Stimulated activated CD8-positive, alpha-beta memory T cell treated with anti-CD3 and anti-CD28 coated beads, Interleukin-4, amount 100 ng/mL, for 4 hours (primary cell): ENCODE results near the gene LRFN2.

ENCODE experiments used
- DNase-seq, 2 donors: peaks; one replicate each; pipeline ENCODE4 v3.0.0-alpha.2; 2020; ENCODE audit warnings: low read depth in 2 of 2, low spot score in 1 of 2

Gene LRFN2

DNA sequence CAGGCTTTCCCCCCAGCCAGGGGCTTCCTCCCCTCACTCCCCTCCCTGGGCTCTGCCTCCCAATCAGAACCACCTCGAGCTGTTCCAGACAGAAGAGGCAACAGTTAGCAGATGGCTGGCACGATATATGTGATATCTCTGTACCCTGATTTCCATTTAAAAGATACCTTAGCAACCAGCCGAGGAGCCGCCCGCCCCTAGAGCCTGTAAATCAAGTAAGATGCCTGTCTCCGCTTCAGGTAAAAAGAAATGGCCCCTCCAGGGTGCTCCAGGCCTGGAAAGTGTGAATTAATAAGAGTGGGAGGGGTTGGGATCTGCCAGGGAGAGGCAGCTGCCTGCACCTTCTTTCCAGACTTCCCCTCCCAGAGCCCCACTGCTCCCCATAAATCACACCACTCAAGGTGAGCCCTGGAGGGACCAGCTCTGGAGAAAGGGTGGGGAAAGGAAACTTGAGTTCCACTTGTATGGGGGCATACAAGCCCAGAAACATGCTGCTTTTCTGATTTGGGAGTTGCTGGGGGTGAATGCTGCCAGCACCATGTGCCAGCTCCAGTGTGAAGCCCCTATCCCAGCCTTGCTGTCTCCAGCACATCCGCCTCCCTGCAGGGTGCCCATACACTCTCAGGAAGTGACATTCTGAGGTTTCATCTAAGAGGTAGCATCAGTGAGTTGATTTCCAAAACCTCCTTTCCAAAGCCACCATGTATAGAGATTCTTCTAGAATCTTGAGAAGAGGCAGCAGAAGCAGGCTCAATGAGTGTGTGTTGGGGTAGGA lies 148.0 kb downstream of the LRFN2 start:
- DNase-seq: no peak

GRCh38 chr6:40438246-40438887 lies 148.8 kb downstream of the LRFN2 start:
- no peak for DNase-seq

DNA sequence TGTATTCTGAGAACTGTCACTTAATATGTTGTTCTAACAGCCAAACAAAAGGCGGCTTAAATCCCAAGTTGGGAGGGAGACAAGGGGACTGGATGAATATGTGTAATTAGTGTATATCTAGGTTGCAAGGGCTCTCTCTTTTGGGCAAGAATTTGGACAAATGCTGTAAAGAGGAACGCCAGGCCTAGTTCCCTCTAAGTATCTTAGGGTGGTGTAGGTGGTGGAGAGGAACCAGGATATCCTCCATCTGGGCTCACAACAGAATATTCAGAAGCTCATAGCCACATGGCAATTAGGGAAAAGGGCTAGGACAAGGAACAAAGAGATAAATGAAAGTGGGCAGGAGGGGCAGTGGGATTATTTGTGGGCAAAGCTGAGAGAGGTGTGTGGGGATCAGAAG lies 149.5 kb downstream of the LRFN2 start:
- DNase-seq: no peak

- DNase-seq: no peak
These were observed 150.2 kb downstream of the LRFN2 start for GRCh38 chr6:40436685-40437604.

GRCh38 chr6:40432982-40433381 lies 154.2 kb downstream of the LRFN2 start:
- DNase-seq: no peak

DNA sequence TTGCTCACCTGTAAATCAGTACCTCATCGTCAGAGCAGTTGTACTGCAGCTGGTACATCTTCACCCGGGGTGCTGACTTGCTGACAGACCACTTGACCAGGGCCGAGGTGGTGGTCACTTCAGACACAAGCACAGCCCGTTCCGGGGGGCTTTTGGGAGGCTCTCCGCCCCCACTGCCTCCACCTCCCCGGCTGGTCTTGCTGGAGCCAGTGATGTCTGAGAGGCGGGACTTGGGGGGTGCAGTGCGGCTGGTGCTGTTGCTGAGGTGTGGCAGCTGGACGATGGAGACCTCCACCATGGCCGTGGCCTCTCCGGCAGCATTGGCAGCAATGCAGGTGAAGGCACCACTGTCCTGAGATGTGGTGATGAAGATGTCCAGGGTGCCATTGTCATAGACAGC lies 155.5 kb downstream of the LRFN2 start:
- DNase-seq: no peak

DNA sequence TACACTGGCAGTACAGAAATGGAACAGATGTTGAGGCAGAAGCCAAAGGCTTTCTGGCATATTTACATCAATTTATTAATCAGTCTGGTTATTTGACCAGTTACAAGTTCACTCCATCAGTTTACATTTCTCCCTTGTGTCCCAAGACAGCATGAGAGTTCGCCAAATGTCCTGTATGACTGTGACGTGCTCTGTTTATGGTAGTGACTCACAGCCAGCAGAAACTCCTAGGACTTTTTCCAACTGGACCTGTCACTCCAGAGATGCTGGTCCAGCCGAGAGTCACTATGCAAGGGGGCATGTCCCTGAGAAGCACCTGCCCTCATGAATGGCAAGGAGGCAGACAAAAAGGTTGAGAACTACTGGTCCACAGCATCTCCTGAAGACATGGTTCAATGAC lies 160.0 kb downstream of the LRFN2 start:
- DNase-seq: no peak

DNA sequence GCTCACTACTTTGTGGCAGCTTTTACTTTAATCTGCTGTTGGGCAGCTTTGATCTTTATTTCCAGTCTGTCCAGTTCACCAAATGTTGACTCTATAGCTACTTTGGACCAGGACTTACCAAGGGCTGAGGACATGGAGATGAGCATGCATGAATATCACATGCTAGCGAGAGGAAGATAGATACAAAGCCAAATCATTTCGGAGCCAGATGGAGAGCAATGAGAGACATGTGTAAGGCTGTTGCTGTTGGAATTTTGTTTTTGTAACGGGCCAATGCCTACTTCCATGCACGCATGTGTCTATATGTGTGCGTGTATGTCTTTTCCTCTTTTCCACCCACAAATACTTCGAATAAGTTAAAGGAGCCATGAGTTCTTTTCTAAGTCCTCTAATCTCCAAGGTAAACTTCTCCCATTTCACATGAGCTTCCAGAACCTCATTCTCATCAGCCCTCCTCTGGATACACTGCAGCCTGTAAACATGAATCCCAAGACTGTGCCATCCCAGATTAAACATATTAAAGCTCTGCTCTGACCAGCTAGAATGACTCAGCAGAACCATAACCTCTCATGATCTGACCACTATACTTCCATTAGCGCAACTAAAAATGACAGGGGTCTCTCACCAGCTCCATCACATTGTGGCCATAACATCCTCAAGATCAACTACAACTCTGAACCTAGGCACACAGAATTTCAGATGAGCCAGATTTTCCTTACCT lies 160.7 kb downstream of the LRFN2 start:
- no peak for DNase-seq

- no peak for DNase-seq
These were observed 161.8 kb downstream of the LRFN2 start for GRCh38 chr6:40425192-40425919.

- no peak for DNase-seq
These were observed 165.1 kb downstream of the LRFN2 start for GRCh38 chr6:40422046-40422445.

DNA sequence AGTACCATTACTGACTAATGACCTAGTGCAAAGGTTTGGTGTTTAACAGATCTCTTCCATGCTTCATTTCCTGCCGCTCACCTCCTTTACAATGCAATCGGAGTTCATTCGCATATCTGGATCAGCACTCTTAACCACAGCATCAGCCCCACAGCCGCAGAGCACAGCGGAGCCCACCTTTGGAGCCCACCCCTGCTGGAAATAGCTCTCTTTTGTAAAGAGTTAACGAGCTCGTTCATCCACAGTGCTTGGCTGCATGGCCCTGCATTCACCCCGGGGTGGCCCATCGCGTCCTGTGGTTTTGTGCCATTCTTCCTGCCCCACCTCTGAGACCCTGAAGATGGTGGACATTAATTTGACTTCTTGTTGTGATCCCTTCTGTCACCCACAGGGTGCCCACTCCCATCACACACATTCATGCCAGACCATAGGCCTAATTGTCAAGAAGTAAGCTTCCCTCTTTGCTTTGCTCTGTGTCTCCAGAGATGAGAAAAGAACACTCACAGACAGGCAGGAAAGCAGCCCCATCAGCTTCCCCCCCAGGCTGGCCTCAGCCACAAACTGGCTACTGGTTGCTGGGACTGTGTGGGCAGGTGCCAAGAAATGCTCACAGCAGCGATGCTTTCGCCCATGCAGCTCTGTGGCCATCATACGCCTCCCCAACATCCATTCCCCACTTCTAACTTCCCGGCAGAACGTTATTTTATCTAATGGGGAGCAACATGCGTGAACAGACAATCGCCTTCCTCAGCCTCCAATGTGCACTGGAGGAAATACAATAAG lies 167.0 kb downstream of the LRFN2 start:
- DNase-seq: no peak

- DNase-seq: no peak
These were observed 167.8 kb downstream of the LRFN2 start for GRCh38 chr6:40419377-40419776.

GRCh38 chr6:40417031-40417430 lies 170.1 kb downstream of the LRFN2 start:
- DNase-seq: no peak

DNA sequence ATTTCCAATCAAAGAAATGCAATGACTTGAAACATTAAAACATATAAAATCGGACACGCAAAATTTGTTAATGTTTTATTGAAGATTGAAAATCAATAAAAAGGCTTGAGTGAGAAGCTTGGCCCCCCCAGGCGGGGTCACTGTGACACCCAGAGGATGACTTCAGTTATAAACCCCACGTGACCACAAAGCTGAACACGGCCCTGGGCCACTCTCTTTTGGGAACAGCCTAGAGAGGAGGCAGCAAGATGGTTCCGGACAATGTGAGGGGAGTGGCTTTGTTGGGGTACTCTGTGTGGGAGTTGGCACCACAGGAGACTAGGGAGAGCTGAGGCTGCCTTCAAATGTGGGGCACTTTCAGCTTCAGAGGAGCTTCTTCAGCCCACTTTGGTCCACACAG lies 172.5 kb downstream of the LRFN2 start:
- DNase-seq: no peak

DNA sequence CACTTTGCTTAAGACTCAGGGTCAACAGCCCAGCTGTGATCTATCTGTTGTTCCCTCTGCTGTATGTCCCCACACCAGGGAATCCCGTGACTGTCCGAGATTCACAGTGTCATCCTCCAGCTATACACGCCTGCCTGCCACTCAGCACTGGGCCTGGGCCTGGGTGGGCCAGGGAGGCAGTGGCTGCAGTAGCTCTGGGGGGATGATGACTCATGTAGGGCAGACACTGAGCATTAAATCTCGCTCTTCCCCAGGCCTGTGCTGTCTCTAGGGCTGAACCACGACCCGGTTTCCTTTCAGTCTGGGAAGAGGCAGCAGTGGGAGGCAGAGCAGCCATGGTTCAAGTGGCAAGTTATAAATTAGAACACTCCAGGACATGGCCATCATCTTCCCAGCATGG lies 173.9 kb downstream of the LRFN2 start:
- no peak for DNase-seq

- DNase-seq: no peak
These were observed 175.3 kb downstream of the LRFN2 start for GRCh38 chr6:40411881-40412280.

- no peak for DNase-seq
These were observed 176.3 kb downstream of the LRFN2 start for GRCh38 chr6:40410821-40411220.

DNA sequence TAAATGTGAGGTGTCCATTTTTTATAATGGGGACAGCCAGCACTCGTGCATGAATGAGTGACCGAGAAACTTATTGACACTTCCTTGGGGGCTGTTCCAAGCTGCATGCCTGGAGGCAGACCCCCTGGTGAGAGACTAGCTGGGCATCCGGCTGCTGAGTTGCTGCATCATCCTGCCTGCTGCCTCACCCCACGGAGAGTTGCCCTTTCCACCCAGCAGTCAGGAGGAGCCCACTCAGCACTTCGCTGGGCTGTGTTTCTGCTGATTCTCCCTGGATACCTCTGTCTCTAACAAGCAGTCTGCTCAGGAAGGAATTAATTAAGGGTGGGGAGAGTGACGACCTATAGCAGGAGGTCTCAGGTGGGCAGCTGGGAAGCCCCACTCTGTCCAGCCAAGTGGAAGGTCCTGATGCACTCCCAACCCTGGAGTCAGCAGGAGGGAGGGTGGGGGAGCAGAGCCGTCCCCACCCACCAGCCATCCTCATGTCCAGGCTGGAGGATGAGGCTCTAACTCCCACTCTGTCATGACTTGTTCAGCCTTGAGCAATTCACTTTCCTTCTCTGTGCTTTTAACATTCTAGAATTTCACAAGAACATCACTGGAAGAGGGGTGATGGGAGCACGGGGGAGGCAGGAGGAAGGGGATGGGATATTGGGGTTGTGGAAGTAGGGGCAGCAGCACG lies 177.3 kb downstream of the LRFN2 start:
- no peak for DNase-seq
